Caki2 (cell line): Measurements from ENCODE around the gene GAB3. TPM values are rescaled to one million over a fixed set of nuclear protein-coding genes. Genes with fewer than 3 reads are reported as not detected.

Experiments used
- DNase-seq: peaks from one replicate; pipeline ENCODE4 v3.0.0-alpha.2; 2015; ENCODE audit warnings: low read depth
- in situ Hi-C: cut with HindIII; loops from 2 replicates; pipeline ENCODE4 v1.10.0; 2016; ENCODE audit warnings: low sequenced_read_pairs, low pct_unique_long_range_greater_than_20kb, mixed read lengths
- total RNA-seq: library from RNA; depleted of rRNA; stranded (reverse); fragments of >200 nt; shearing (Covaris generic); gene quantifications from 2 replicates; pipeline ENCODE4 v1.2.3, GENCODE V29; 2014; ENCODE audit warnings: low replicate concordance

Gene GAB3
- total RNA-seq, 1 experiment from 2014 or later = 0.14 TPM

DNA sequence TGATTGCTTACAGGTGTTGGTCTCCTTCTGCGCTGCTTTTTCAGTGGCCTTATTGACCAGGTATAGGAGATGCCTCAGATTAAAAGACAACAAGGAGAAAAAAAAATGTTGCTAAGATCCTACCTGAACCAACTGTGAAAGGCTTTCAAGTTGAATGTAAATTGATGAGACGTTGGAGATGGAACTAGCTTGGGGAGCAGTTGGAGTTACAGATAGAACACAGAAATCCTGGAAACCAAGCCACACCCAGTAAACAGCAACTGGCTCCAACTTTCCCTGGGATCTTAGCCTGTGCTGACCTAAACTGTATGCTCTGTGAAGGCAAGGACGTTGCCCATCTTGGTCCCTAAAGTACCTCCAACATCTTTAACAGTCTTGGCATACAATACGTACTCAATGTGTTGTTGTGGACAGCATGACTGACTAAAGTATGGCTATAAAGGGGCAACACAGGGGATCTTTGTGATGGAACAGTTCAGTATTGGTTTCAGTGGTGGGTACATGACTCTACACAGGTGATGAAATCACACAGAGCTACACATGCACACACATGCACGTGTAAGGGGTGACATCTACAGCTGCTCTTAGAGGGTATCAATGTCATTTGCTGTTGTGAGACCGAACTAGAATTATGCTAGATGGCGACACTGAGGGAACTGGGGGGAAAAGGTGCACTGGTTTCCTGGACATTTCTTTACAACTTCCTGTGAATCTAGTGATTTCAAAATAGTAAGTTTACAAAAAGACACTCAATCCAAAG is 22.3 kb downstream of the GAB3 start:
- DNase-seq = no peak
- in situ Hi-C loops = no loop called here

DNA sequence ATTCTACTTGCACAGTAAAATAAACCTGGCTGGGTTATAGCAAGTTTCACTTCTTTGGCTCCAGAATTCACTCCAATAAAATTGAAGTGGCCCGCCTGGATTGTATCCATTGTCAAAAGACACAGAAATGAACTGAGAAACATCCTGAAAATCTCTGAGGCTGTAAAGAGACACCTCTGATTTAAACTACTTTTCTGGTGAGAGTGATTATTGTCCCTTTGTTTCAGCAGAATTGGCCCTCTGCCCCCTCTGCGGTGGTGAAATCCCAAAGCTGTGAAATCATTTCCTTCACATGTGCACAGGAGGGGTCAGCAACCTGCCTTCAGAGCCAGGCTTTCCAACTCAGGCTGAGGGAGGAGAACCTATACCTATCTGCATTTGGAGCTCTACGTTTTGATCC is 23.0 kb downstream of the GAB3 start:
- DNase-seq = no peak
- in situ Hi-C loops = no loop called here

DNA sequence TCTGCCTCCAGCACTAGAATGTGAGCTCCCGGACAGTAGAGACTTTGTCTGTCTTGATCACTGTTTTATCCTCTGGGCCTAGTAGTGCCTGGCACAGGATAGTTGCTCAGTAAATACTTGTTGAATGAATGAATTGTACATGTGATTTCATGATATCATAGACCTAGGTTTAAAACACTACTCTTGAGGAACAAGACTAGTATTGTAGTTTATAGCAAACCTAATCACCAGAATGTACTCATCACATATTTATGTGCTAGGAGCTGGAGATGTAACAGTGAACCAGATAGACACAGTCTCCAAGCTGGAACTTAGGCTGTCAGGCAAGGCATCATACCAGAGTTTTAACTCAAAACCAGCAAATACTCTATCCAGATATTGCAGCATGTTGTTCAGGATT is 23.5 kb downstream of the GAB3 start:
- in situ Hi-C loops = no loop called here
- no peak for DNase-seq

DNA sequence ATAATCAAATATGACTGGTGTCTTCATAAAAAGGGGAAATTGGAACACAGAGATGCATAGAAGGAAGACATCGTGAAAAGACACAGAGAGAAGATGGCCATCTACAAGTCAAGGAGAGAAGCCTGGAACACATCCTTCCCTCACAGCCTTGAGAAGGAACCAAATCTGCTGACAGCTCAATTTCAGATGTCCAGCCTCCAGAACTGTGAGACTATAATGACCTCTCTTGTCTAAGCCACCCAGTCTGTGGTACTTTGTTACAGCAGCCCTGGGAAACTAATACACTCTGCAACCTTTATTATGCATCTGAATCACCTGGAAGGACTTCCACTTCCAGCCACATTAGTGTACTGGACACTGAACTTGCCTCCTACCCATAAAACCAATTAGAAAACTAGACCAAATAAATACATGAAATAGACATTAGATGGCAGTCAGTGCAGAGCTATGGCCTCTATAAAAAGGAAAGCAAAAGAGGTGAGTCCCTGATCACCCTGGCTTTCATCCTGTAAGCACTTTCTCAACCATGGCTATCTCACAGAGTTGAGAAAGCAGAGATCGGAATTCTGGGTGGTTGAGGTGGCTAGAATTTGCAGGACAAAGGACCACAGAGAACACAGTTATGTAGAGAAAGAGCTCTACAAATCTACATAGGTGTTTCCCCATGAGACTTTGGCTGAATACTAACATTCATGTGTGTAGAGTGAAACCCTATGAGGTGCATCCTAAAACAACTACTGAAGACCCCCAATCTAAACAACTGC is 25.7 kb downstream of the GAB3 start:
- no peak for DNase-seq
- in situ Hi-C loops = no loop called here

DNA sequence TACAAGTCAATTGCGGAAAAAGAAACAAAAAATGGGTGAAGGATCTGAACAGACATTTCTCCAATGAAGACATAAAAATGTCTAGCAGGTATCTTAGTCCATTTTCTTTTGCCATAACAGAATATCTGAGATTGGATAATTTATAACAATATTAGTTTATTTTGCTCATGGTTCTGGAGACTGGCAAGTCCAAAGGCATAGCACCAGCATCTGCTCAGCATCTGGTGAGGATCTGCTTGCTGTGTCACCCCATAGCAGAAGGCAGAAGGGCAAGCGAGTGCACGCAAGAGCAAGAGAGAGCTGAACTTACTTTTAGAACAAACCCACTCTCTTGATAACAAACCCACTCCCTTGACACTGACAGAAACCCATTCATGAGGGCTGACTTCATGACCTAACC is 29.7 kb downstream of the GAB3 start:
- in situ Hi-C loops = no loop called here
- DNase-seq = no peak

DNA sequence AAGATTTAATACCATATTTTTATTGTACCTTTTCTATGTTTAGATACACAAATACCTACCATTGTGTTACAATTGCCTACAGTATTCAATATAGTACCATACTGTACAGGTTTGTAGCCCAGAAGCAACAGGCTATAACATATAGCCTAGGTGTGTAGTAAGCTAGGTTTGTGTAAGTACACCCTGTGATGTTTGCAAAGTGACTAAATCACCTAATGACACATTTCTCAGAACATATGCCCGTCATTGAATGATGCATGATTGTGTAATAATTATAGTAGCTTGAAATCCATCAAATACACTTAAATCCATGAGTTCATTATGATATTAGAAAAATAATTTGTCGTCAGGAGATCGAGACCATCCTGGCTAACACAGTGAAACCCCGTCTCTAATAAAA is 30.8 kb downstream of the GAB3 start:
- in situ Hi-C loops = no loop called here
- DNase-seq = no peak

DNA sequence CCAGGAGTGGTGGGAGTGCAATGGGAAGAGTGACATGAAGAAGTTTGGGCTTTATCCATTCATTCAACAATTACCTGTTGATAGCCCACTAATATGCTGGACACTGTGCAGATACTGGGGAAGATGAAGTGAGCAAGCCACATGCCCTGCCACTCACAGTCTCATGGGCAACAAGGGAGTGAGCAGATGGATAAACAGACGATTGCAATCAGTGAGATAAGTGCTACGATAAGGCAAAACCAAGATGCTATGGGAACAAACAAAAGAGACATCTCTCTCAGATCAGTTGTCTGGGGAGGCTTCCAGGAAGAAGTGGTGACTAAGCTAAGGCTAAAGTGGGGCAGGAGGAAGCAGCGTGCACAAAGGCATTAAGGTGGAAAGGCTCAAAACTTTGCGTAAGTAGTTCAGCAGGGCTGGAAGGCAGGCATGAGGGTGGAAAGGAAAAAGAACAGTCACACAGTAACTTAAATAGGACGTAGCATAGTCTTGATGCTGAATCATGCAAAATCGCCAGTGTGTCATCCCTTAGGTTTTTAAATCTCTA is 31.7 kb downstream of the GAB3 start:
- no peak for DNase-seq
- in situ Hi-C loops = no loop called here

DNA sequence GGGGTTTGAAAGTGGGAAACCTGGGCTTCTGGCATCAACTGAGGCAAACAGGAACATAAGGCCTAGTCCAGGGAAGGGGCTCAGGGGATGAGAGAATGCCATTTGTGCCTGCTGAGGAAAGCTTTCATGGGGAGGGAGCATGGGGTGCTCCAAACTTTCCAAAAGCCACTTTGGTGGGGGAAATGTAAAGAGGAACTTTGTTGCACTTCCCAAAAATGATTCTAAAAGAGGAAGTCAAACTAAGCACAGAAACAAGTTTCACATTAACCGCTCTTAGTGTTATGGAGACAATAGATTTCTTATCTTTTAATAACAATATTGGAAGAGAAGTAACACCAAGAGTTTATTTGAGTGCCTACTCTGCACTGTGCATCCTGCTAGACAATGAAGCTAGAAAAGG is 32.3 kb downstream of the GAB3 start:
- DNase-seq = no peak
- in situ Hi-C loops = no loop called here

DNA sequence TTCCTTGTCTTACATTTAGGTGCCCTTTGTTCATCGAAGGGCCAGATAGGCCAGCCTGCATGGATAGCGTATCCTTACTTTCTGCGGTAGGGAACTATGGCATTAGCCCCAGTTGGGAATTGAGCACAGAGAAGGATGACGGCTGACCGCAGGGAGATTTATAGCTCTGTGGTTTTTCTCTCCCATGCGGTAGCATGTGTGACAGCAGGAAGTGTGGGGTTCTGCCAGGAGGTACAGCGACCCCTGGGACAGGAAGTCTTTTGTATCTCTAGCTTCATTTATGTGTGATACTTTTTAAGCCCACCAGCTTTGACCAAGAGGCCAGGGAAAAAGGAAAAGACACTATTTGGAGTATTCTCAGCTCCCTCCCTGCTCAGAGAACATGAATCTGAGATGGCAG is 33.1 kb downstream of the GAB3 start:
- DNase-seq = no peak
- in situ Hi-C loops = no loop called here

DNA sequence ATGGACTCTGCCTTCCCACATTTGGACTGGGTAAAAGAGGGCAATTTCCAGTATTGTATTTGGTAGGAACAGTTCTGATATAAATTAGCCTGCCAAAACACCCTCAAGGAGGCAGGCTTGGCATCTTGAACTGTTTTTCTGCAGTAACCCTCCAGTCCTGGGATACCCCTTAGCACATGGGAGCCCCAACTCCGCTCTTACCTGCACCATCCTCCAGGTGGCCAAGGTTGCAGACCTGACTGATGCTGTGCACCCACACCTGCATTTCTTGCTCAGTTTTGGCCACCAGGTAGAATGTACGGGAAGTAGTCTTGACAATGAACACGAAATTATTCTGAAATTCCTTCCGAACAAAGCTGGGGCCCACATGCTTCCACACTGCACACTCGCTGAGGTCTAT is 35.1 kb downstream of the GAB3 start:
- in situ Hi-C loops = no loop called here
- DNase-seq = no peak

DNA sequence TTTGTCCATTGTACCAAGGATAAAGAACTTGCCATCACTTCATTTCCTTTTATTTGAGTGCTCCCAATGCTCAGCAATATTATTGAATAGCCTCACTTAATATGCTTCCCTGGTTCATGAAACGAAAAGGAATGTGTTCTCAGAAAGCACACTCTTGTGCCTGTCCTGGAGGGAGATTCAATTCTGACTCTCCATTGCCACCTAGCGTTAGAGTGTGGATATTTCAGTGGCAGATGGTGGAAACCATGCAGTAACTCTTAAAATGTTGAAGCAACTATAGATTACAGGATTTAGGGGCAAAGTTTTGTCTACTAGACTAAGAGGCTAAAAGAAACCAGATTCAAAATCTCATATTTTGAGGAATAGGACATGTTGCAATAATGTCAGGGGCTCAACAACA is 36.0 kb downstream of the GAB3 start:
- in situ Hi-C loops = no loop called here
- DNase-seq = peak; percentile 10

DNA sequence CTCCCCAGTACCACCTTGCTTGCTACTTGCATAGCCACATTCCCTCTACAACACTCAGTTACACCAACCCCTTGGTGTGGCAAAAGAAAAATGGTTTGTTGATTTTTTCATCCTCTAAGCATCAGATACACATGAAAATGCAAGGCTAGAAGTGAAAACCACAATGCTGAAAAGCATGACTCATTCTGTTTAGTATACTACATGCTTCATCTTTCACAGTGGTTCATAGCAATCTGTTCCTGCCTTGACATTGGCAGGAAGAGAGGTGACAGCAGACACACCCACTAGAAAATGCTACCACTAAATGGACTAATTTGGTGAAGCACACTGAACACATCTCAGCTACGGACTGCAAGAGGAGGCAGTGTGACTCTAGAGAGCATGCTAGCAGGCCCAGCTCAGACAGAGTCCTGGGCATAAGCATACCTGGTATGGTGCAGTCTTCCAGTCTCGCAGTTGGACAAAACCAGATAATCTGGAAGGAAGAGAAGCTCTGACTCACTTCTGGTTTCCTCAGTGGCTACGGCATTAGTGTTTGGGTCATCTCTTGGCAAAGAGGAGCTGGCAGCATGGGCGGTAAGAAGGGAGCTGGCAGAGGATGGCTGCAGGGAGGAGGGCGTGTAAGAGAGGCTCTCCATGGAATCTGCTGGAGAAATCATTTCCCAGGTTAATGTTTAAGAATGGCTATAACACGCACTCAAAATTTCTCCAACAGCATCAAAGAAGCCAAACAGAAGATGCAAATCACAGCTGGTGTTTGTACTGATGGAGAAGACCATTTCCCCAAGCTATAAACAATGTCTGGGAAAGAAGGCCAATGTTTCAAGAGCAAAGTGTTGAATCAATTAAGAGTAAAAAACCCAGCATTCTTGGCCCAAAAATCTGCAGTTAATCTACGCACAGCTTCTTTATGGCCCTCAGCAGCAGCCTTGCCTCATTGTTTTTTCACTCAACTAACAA is 37.8 kb downstream of the GAB3 start:
- in situ Hi-C loops = no loop called here
- DNase-seq = peak; percentile 8

DNA sequence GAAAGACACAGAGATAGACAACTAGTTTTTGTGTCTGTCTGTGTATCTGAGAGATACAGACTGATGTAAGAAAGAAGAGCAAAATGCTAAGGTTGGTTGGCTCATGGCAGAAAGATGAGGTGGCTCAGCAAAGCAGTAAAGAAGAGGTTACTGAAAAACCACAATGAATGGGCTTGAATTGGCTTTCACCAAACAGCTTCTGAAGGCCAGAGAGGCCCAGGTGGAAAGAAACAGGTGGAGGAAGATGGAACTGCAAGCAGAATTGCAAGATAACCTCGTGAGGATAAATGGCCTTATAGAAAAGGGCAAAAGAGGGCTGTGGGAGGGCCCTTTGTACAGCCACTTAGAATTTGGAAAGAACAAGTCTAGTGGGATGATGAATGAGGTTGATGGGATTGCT is 39.6 kb downstream of the GAB3 start:
- no peak for DNase-seq
- in situ Hi-C loops = no loop called here

DNA sequence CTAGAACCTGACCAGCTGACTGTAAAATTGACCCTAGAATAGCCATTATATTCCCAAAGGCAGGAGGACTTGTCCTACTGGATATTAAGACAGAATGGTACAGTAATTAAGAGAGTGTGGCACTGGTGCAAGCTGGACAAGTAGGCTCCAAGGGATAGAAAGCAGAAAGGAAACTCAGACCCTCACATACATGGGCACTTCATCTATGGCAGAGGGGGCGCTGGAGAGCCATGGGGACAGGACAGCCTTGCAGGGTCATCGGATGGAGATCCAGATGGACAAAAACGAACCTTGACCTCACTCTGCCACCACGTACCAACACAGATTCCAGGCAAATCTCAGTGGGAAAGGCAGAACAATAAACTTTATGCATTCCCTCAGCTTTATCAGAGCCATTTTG is 40.6 kb downstream of the GAB3 start:
- DNase-seq = no peak
- in situ Hi-C loops = no loop called here

DNA sequence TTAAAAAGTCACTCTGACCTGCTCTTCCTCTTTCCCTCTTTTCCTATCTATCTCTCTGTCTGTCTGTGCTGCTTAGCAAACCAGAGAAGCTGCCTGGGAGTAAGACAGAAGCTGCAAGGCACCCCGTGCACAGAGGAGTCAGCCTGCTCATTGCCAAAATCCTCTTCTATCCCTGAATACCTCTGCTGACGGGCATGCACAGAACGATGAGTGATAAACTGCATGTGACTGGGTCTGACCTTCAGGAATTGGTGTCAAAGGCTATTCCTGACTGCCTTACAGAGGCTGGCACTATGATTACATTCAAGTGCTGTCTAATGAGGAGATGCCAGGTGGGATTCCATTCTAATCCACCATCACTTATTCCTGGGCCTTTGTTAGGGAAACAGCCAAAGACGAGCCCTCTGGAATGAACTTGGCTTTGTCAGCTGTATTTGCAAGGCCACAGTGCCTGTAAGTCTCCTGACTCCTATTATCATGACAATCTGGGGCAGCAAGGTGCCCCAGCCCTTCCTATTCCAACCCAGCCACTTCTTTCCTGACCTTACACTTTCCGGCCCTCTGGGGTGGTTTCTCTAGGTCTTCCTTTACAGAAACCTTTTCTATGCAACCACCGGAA is 52.1 kb downstream of the GAB3 start:
- in situ Hi-C loops = no loop called here
- no peak for DNase-seq

DNA sequence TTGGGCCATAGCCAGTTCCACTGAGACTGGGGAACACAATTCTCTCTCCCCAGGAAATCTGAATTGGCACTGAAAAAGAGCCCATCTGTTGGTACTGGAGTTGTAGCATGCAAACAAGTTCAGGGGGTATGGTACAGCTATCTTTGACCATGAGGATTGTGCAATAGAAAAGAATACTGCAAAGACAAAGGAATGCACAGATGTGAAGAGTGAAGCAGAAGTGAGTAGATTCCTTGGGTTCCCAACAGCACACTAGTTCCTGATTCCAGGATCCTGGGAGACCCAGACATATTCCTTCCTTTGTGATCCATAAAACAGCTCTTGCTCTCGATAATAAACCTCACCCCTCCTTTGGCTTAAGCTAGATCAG is 54.2 kb downstream of the GAB3 start:
- DNase-seq = no peak
- in situ Hi-C loops = no loop called here

DNA sequence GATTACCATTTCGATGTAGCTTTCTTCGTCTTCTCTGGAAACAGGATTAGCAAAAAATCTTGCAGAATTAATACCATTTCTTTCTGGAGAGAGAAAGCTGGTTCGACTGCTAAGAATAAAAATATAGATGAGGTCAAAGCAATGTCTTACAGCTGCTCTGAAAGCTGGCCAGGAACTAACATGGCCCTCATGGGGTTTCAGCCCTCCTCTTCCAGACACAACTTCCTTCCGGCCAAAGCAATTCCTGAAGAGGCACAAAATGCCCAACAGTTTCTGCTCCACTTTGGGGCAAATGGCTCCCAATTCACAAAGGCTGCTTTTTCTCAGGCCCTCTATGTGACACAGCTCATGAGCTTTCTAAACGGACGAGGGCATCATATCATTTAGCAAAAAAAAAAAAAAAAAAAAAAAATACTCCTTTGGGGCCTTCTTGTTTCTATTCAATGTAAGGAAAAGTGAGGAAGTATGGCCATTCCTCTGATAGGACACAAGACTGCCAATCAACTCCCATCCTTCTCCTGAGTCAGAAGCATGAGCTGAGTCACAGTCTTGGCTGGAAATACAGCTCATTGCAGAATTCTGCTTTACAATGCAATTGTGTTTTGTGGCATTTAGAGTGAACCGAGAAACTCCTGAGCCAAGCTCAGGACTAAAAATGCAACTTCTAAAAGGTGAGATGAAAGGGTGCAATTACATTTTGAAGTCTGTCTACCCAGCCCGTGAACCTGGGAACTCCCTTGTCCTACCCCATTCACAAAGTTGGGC is 54.8 kb downstream of the GAB3 start:
- peak; percentile 2 for DNase-seq
- in situ Hi-C loops = no loop called here

DNA sequence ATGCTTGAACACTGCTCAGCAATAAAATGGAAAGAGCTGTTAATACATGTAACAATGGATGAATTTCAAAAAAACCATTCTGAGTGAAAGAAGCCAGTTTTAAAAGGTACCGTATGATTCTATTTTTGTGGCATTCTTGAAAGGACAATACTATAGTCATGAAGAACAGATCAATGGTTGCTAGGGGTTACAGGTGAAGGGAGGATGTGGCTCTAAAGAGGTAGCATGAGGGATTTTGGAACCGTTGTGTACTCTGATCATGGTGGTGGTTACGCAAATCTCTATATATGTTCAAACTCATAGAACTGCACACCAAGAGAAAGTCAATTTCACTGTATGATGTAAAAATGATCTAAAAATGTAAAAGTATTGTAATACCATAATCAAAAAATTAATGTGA is 57.5 kb downstream of the GAB3 start:
- no peak for DNase-seq
- in situ Hi-C loops = no loop called here
